ENCODE results near the gene FAAP24.
"Not testable (repeated sequence)": the region's sequence is repeated elsewhere in the genome, so short reads cannot be mapped to it uniquely, and the experiment has no call there.

FAAP24 gene, protein sequence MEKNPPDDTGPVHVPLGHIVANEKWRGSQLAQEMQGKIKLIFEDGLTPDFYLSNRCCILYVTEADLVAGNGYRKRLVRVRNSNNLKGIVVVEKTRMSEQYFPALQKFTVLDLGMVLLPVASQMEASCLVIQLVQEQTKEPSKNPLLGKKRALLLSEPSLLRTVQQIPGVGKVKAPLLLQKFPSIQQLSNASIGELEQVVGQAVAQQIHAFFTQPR

DNA sequence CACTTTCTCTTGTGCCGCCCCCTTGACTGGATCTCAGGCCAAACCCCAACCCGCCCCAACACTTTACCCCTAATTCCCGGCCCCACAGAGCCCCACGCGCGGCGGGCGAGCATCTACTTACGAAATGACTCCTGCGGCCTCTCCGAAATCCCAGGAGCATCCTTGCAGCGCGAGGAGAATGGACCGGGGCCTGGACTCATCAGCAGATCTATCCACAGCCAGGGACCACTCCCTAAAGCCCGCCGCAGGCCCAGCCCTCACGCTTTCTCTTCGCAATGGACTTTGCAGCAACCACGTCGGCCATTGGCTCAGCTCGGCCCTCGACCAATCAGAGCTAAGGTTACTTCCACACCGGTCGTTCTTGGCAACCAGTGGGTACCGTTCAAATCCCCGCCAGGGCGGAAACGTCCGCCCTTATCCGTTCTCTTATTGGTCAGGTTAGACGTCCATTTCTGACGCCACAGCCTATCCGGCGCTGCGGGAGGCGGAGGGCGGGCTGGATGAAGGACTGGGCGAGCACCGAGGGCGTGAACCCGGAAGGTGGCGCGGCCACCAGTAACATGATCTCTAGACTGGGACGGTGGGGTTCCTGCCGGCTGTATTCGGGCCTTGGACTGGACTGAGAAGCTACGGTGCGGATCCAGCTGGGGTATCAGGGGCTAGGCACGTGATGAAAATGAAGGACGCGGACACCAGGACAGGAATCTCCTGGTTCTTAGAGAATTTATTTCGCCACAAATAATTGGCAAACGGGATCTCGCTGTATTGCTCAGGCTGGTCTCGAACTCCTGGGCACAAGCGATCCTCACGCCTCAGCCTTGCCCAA lies at the start of gene FAAP24, which contains the start of gene CEP89:
FAAP24 (plus strand) TSS at position 528 of the 826 bp plus-strand sequence. CDS start 955 bp downstream, outside the sequence.
CEP89 (minus strand) TSS at position 244 of the 826 bp plus-strand sequence; CDS start at position 160, 84 bp downstream.
- Mint-ChIP-seq H3K4me3 (peak within 1 kb of the TSS; percentile 99), H3K27ac (peak within 1 kb of the TSS; percentile 92), H3K27me3 (ENCODE audit: low read depth) (no peaks in the 10 kb centered on the region), H3K9me3 (no peaks in the 10 kb centered on the region), H3K4me1 (ENCODE audit: low read depth) (peaks cover 15% of the 10 kb centered on the region), H3K36me3 (ENCODE audit: low read depth) (peaks cover 8% of the 10 kb centered on the region)

DNA sequence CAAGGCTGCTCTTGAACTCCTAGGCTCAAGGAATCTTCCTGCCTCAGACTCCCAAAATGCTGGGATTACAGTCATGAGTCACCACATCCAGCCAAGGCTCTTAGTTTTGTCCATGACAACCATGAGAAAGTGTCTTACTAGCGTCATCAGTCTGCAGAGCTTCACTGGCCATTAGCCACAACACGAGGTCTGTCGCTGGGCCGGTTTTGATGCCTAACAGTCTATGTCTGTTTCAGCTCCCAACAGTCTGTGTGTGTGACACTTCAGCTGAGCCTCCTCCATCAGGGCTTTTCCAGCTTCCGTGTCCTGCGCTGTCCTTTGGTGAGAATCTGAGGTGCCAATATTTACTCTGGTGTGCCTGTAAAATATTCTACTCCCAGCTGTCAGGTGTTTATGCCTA lies 47.8 kb upstream of the FAAP24 start:
- Mint-ChIP-seq H3K4me1 (ENCODE audit: low read depth) (no peaks in the 10 kb centered on the region), H3K36me3 (ENCODE audit: low read depth) (peaks cover 12% of the 10 kb centered on the region), H3K27me3 (ENCODE audit: low read depth) (no peaks in the 10 kb centered on the region), H3K9me3 (peaks cover 11% of the 10 kb centered on the region), H3K27ac (no peak overlapping the region), H3K4me3 (no peak overlapping the region)

DNA sequence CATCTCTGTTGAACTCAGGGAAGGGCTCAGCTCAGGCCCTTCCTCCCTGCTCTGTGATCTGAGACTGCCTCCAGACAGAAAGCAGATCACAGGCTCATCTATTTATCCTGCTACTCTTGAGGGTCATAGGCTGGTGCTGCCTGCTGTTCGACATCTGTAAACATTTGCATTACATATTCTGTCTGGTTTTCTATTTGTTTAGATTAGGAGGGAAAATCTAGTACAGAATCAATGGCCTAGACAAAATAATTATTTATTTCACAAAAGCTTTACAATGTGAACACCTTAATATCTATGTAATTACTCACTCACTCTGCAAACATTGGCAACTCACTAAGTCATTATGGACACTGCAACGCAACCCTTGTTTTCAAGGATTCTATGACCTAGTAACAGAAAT lies 43.2 kb upstream of the FAAP24 start:
- H3K36me3 Mint-ChIP-seq (ENCODE audit: low read depth): peaks cover 24% of the 10 kb centered on the region
- H3K27me3 Mint-ChIP-seq (ENCODE audit: low read depth): no peaks in the 10 kb centered on the region
- no peaks in the 10 kb centered on the region for H3K4me1 Mint-ChIP-seq (ENCODE audit: low read depth)
- H3K9me3 Mint-ChIP-seq: peaks cover 11% of the 10 kb centered on the region
- no peak overlapping the region for H3K27ac Mint-ChIP-seq
- no peak overlapping the region for H3K4me3 Mint-ChIP-seq

DNA sequence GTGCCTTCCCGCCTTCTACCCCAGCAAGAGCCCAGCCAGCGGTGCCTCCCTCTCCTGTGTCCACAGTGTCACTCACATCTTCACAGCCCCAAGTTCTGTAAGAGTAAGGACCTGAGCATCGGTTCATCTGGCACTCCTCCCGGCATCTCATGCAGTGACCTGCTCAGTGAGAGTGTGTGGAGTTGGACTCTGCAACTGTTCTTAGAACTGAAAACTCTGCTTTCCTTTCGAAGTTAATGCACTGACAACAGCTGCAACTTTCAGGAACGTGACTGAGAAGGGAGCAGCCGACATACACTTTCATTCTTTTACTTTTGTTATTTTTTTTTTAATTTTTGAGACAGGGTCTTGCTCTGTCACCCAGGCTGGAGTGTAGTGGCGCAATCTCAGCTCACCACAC lies 41.5 kb upstream of the FAAP24 start:
- H3K9me3 Mint-ChIP-seq: peaks cover 11% of the 10 kb centered on the region
- no peak overlapping the region for H3K27ac Mint-ChIP-seq
- no peaks in the 10 kb centered on the region for H3K27me3 Mint-ChIP-seq (ENCODE audit: low read depth)
- no peak overlapping the region for H3K4me3 Mint-ChIP-seq
- H3K4me1 Mint-ChIP-seq (ENCODE audit: low read depth): no peaks in the 10 kb centered on the region
- peaks cover 25% of the 10 kb centered on the region for H3K36me3 Mint-ChIP-seq (ENCODE audit: low read depth)

DNA sequence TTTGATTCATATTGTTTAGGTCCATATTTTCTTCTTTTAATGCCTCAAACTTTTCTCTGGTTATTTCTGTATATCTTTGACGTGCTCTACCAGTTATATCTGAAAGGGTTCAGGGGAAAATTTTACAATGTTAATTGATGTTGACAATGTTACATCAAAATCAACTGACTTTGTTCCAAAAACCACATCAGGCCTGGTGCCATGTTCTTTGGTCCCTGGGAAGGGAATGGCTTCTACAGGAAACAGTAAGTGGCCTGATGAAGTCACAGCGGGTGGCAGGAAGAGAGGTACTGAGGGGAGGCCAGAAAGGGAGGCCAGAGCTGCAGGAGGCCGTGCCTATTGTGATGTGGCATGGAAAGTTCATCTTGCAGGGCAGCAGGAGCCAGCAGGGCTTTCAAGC lies 38.5 kb upstream of the FAAP24 start:
- Mint-ChIP-seq H3K4me3 (no peak overlapping the region), H3K27ac (no peak overlapping the region), H3K9me3 (peaks cover 6% of the 10 kb centered on the region), H3K36me3 (ENCODE audit: low read depth) (peaks cover 21% of the 10 kb centered on the region), H3K4me1 (ENCODE audit: low read depth) (no peaks in the 10 kb centered on the region), H3K27me3 (ENCODE audit: low read depth) (no peaks in the 10 kb centered on the region)

DNA sequence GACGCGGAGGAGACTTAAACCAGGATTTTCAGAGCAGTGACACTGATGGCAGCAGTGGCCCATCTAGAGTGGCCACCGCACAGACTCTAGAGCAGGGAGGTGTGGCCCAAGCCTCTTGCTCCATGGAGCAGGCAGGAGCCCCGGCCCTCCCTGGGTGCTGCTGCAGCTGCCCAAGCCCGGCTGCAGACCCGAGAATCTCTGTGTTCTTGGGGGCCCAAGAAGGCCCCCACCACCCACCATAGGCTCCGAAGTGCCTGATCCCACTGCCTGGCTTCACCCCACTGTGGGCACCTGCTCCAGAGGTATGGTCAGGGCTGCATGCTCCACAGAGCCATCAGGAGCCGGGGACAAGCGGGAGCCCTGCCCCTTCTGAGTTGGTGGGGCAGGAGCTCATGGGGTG lies 36.4 kb upstream of the FAAP24 start:
- Mint-ChIP-seq H3K4me3 (no peak overlapping the region), H3K36me3 (ENCODE audit: low read depth) (peaks cover 10% of the 10 kb centered on the region), H3K4me1 (ENCODE audit: low read depth) (no peaks in the 10 kb centered on the region), H3K27me3 (ENCODE audit: low read depth) (no peaks in the 10 kb centered on the region), H3K9me3 (no peaks in the 10 kb centered on the region), H3K27ac (no peak overlapping the region)

DNA sequence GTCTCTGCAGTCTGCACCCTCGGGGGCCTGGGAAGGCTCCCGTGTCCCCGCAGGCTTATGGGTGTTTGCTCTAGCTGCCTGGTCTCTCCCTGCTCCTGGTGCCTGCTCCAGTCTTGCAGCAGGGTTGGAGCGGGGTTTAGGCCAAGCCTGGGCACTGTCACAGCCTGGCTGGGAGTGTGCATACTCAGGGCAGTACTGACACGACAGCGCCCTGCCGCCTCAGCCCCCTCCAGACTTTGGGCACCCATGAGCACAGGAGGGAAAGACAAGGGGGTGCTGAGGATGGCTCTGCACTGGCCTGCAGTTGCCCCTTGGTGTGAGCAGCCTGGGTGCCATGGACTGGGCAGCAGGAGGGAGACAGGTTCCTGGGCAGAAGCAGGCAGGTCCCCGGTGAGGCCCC lies 36.0 kb upstream of the FAAP24 start:
- H3K27me3 Mint-ChIP-seq (ENCODE audit: low read depth): no peaks in the 10 kb centered on the region
- peaks cover 8% of the 10 kb centered on the region for H3K36me3 Mint-ChIP-seq (ENCODE audit: low read depth)
- H3K9me3 Mint-ChIP-seq: no peaks in the 10 kb centered on the region
- H3K27ac Mint-ChIP-seq: no peak overlapping the region
- no peaks in the 10 kb centered on the region for H3K4me1 Mint-ChIP-seq (ENCODE audit: low read depth)
- H3K4me3 Mint-ChIP-seq: no peak overlapping the region

DNA sequence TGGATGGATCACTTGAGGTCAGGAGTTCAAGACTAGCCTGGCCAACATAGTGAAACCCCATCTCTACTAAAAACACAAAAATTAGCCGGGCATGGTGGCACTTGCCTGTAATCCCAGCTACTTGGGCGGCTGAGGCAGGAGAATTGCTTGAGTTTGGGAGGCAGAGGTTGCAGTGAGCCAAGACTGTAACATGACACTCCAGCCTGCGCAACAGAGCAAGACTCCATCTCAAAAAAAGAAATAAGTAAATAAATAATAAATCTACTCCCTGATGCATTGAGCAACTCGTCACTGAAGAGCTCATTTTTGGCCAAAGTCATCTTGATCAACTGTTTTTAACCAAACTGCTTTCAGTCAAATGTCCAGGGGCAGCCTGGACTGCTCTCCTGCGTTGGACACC lies 30.8 kb upstream of the FAAP24 start:
- not testable (repeated sequence) for H3K36me3 Mint-ChIP-seq (ENCODE audit: low read depth); H3K4me1 Mint-ChIP-seq (ENCODE audit: low read depth); H3K27ac Mint-ChIP-seq; H3K9me3 Mint-ChIP-seq; H3K4me3 Mint-ChIP-seq; H3K27me3 Mint-ChIP-seq (ENCODE audit: low read depth)

DNA sequence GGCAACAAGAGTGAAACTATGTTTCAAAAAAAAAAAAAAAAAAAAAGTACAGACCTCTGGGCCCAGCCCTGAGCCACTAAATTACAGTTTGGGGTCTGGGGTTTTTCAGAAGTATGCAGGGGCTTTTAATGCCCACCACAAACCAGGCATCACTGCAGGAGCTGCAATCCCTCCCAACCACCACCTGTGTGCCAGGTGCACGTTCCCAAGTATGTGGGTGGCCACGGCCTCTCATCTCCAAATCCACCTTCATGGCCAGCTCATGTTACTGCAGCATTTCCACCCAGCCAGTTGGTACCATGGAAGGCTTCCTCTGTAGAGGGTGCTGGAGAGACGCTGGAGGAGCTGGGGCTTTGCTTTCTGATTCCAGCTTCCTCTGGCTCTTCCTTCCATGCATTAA lies 26.8 kb upstream of the FAAP24 start:
- Mint-ChIP-seq H3K27ac (no peak overlapping the region), H3K36me3 (ENCODE audit: low read depth) (peaks cover 9% of the 10 kb centered on the region), H3K4me3 (no peak overlapping the region), H3K4me1 (ENCODE audit: low read depth) (no peaks in the 10 kb centered on the region), H3K27me3 (ENCODE audit: low read depth) (no peaks in the 10 kb centered on the region), H3K9me3 (no peaks in the 10 kb centered on the region)

DNA sequence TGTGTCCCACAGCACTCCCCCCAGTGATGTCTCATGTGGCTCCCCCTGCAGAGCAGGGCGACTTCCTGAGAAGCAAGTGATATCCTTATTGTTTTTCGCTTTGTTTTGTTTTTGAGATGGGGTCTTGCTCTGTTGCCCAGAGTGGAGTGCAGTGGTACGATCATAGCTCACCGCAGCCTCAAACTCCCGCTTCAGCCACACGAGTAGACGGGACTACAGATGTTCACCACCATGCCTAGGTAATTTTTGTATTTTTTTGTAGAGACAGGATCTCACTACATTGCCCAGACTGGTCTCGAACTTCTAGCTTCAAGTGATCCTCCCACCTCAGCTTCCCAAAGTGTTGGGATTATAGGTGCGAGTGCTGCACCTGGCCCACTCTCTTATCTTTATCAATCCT lies 5.3 kb upstream of the FAAP24 start:
- H3K27ac Mint-ChIP-seq: no peak overlapping the region
- H3K27me3 Mint-ChIP-seq (ENCODE audit: low read depth): no peaks in the 10 kb centered on the region

DNA sequence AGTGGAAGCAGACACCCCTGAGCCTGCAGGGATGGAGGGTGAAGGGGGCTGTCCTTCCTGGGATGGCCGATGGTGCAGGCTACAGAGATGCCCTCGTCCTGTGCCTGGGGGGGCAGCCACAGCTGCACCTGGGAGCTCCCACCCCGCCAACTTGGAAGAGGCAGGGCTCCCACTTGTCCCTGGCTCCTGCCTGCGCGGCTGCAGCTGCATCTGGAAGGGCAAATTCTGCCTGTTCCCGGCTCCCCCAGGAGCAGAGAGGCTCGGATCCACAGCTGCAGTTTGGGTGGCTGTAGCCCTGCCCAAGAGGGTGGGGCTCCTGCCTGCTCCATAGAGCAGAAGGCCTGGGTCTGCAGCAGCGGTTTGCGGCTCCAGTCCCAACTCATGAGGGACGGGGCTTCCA lies 2.5 kb upstream of the FAAP24 start:
- Mint-ChIP-seq H3K4me3 (no peak overlapping the region), H3K27ac (no peak overlapping the region), H3K9me3 (no peaks in the 10 kb centered on the region), H3K4me1 (ENCODE audit: low read depth) (peaks cover 15% of the 10 kb centered on the region), H3K36me3 (ENCODE audit: low read depth) (peaks cover 6% of the 10 kb centered on the region), H3K27me3 (ENCODE audit: low read depth) (no peaks in the 10 kb centered on the region)

More for the DNA sequence above, 5.3 kb upstream of the FAAP24 start:
- H3K4me3 Mint-ChIP-seq: no peak overlapping the region
- peaks cover 8% of the 10 kb centered on the region for H3K4me1 Mint-ChIP-seq (ENCODE audit: low read depth)
- H3K36me3 Mint-ChIP-seq (ENCODE audit: low read depth): peaks cover 12% of the 10 kb centered on the region
- no peaks in the 10 kb centered on the region for H3K9me3 Mint-ChIP-seq

DNA sequence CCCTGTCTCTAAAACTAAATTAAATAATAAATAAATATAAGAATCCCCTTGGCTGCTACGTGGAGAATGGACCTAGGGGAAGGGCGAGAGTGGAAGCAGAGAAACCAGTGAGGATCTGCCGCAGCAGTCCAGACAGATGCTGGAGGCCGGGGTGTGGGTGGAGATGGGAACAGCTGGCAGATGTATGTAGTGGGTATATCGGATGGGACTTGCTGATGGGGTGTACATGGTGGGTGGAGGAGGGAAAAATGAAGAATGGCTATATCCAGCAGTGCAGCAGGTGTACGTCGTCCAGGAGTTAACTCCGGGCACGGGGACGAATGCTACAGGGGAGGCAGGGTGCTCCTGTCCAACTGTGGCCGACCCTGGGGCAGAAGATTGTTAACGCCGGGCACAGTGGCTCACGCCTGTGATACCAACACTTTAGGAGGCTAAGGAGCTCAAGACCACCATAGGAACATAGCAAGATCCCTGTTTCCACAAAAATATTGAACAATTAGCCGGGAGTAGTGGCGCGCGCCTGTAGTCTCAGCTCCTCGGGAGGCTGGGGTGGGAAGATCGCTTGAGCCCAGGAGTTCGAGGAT lies 938 bp upstream of the FAAP24 start:
- peak overlapping the region; percentile 10 for H3K27ac Mint-ChIP-seq
- H3K36me3 Mint-ChIP-seq (ENCODE audit: low read depth): peaks cover 8% of the 10 kb centered on the region
- H3K27me3 Mint-ChIP-seq (ENCODE audit: low read depth): no peaks in the 10 kb centered on the region
- peak overlapping the region; percentile 99 for H3K4me3 Mint-ChIP-seq
- no peaks in the 10 kb centered on the region for H3K9me3 Mint-ChIP-seq
- H3K4me1 Mint-ChIP-seq (ENCODE audit: low read depth): peaks cover 15% of the 10 kb centered on the region

DNA sequence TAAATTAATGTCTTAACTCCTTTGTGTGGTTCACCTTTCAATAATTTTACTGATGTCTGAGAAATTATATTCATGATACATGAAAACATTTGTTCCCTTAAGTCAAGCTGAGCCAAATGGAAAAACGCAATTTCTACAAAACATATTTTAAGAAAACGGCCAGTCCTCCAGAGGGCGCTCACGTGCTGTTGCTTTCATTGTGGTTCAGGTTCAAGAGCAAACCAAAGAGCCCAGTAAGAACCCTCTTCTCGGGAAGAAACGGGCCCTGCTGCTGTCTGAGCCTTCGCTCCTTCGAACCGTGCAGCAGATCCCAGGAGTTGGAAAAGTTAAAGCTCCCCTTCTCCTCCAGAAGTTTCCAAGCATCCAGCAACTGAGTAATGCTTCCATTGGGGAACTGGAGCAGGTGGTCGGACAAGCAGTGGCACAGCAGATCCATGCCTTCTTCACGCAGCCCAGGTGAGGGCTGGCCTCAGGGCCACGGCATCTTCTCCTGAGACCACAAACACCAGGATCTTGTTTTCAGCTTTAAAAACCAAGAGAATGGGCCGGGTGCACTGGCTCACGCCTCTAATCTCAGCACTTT lies 4.3 kb downstream of the FAAP24 start:
- H3K36me3 Mint-ChIP-seq (ENCODE audit: low read depth): peaks cover 6% of the 10 kb centered on the region
- no peaks in the 10 kb centered on the region for H3K9me3 Mint-ChIP-seq
- H3K27ac Mint-ChIP-seq: no peak overlapping the region
- peaks cover 9% of the 10 kb centered on the region for H3K4me1 Mint-ChIP-seq (ENCODE audit: low read depth)
- no peaks in the 10 kb centered on the region for H3K27me3 Mint-ChIP-seq (ENCODE audit: low read depth)
- H3K4me3 Mint-ChIP-seq: no peak overlapping the region

DNA sequence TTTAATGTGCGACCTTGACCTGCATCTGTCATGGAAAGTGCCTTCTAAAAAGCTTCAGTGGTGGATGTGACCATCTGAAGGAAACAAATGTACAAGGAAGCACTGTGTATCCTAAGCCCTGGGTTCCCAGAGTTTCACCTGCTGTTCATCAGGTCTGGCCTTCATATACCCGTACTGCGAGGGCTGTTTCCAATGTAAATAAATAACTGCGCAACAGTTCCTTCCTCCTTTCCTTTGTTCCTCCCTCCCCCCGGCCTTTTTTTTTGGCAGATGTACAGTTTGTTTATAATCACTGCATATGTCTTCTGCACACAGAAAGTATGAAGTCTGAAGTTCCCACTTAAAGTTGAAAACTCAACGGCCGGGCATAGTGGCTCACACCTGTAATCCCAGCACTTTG lies 5.2 kb downstream of the FAAP24 start:
- Mint-ChIP-seq H3K36me3 (ENCODE audit: low read depth) (peaks cover 3% of the 10 kb centered on the region), H3K4me3 (no peak overlapping the region), H3K27me3 (ENCODE audit: low read depth) (no peaks in the 10 kb centered on the region), H3K27ac (no peak overlapping the region), H3K9me3 (no peaks in the 10 kb centered on the region), H3K4me1 (ENCODE audit: low read depth) (peaks cover 4% of the 10 kb centered on the region)

DNA sequence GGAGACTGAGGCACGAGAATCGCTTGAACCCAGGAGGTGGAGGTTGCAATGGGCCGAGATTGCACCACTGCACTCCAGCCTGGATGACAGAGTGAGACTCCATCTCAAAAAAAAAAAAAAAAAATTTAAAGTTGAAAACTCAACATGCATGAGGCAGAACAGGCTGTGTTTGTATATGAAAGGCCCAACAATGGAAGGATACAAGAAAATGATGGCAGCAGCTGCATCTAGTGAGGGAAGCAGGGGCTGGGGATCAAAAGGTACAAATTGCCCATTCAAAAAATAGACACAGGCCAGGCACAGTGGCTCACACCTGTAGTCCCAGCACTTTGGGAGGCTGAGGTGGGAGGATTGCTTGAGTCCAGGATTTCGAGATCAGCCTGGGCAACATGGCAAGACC lies 5.8 kb downstream of the FAAP24 start:
- not testable (repeated sequence) for H3K36me3 Mint-ChIP-seq (ENCODE audit: low read depth); H3K27ac Mint-ChIP-seq; H3K27me3 Mint-ChIP-seq (ENCODE audit: low read depth)

More for the DNA sequence above, 5.8 kb downstream of the FAAP24 start:
- not testable (repeated sequence) for H3K4me3 Mint-ChIP-seq; H3K9me3 Mint-ChIP-seq; H3K4me1 Mint-ChIP-seq (ENCODE audit: low read depth)
